ENCODE measurements around the gene UBA3.

Gene UBA3

DNA sequence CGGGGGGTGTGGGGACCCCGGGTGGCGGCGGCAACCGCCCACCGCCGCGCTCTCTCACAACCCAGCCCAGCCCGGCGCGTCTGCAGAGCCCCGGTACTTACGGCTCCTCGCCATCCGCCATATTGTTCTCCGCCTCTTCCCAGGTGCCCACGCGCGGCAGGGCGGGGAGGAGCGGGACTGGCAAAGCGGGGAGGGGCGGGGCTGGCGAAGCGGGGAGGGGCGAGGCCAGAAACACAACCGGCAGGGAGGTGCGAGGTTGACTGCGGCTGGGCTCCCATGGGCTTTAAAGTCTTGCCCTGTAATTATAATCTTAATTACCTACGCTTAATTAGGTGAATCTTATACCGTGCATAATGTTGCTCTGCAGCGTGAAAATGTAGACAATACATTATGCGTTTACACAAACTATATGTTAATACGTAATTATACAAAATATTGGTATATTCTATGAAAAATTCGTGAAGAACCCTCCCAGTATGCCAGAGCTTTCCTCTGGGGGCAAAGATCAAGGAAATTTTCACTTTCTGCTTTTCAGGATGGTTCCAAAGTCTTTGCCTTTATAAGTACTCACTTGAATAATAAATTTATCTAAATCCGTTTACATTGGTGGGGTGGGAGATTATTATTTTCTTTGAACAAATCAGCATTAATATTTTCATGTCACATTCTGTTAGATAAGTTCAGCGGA is at the start of gene UBA3:
TSS of gene UBA3 (minus strand) at position 133 of the 688 bp plus-strand sequence. CDS start at position 121, 12 bp downstream.
- peak; percentile 54 for DNase-seq

DNA sequence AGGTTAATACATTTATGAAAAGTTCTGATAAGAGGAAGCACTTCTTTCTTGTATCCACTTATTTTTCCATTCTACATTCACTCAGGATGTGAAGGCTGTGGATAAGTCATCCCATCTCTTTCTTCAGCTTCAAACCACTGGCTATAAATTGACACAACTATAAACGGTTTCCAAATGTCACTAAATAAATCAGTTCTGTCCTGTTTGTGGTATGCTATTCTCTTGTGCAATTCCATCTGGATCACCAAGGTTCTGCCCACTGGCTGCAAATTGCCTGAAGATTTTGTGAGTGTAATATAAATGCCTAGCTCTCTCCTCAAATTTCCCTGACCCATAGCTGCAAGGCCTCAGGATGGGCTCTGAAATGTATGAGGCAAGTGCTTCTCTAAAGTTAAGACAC is 49.4 kb upstream of the UBA3 start:
- DNase-seq = no peak

DNA sequence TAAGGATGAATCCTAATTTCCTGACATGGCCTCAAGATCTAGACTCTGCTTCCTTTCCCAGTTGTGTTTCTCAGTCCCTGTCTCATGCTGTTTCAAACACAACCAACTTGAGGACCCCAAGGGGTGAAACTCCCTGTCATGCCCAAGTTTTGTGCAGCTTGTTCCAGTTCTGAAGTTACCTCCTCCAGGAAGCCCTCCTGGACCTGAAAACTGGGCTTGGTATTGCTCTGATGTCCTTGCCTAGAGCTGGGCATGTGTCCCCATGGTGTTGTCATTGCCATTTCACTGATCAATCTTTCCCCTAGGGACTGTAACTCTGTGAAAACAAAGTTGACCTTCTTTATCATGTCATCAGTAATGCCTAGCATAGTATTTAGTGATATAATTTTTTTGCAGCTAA is 48.3 kb upstream of the UBA3 start:
- DNase-seq = no peak

DNA sequence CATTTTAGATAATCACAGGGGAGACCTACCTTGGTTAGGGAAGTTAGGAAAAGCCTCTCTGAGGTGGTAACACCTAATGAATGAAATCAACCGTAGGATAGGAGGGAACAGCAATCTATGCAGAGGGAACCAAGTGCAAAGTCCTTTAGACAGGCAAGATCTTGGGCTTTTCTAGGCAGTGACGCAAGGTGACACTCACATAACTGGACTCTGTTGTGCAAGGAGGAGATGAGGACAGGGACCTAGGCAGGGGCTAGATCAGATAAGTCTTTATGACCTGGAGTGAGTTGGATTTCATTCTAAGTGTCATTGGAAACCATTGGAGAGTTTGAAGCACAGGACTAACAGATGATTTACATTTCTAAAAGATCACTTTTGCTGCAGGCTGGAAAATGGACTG is 46.8 kb upstream of the UBA3 start:
- DNase-seq = no peak

DNA sequence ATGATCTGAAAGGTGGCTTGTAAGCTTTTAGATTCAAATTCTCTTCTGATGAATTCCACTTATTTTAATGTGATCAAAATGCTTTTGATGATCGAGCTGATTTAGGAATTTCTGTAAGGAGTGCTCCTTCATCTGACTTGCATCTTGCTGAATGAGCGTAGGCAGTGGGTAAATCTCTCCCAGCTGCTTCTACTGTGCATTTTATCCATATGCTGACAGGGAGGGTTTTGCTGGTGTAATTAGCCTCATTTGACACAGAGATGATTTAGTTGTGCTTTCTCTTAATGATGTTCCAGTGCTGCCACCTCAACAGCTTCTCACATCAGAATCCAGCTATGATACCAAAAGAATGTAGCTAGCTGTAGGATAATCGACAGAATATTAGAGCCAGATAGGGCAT is 46.1 kb upstream of the UBA3 start:
- DNase-seq = no peak

DNA sequence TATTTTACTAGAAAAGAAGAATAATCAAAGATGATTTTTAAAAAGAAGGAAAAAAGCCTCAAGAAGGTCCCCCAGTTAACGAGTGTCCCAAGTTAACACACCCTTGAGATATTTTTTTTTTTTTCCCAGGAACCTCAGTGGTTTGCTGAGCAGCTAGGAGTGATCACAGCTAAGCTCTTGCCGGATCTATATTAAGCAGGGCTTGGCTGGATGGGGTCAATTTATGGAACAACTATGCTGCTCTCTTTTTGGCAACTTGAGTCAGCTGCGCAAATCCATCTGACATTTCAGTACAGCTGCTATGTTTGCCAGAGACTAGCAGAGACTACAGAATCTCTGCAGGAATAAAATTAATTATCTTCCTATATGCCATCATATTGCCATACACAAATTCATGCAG is 42.2 kb upstream of the UBA3 start, which contains the start of gene LMOD3:
TSS of gene LMOD3 (minus strand) at position 193 of the 400 bp plus-strand sequence. CDS start 209 bp downstream, outside the sequence.
- no peak for DNase-seq

DNA sequence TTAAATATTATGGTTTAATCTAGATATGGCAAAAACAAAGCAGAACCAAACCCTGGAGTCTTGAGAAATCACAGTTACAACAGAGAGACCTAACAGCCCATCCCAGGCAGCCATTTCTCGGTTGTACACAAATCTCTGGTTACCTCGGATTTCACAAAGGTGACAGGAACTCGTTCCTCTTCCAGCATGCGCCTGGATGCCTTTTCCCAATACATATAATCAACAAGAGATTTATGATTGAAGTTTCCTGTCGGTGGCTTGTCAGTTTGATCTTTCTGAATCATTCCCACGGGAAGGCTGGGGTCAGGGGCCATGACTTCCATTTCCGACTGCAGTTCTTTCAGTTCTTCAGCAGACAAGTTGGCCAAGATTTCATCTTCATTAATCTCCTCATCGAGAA is 41.8 kb upstream of the UBA3 start:
- no peak for DNase-seq

DNA sequence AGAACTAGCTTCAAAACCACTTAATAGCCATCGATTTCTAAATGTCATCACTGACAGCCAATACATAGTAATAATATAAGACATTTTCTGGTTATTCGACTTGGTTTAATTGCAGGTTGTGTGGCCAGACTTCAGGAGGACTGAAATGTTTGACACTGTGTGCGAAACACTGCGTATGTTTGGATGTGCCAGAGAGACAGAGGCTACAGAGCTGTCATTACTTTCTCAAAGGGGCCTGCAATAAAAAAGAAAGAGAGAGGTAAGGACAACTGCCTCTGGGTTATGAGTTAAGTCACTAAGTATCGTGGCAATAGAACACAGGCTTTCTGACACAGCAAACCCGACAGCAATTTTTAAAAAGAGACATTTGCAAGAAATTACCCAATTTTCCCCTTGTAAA is 41.3 kb upstream of the UBA3 start:
- no peak for DNase-seq

DNA sequence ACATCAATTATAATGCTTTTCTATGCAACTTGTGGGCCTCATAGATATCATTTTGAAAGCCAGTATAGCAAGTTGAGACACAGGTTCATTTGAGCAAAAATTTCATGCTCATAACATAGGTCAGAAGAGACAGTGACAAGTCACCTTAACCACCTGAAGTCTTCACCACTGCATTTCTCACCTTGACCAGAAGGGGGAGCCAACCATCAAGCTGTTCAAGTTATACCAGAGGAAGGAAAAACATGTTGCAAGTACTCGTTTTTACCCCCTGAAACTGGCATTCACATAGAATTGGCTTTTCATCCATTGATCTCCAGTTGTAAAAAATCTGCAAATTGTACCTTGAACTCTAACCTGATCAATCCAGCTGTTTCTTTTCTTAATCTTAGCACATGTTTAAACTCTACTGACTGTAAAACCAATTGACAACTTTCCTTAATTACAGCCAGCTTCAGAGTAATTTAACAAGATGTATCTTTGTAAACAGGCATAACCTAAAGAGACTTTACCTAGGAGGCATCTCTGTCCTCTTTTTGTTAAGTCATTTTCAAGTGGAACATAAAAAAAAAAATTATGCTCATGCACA is 40.8 kb upstream of the UBA3 start:
- DNase-seq = peak; percentile 12

DNA sequence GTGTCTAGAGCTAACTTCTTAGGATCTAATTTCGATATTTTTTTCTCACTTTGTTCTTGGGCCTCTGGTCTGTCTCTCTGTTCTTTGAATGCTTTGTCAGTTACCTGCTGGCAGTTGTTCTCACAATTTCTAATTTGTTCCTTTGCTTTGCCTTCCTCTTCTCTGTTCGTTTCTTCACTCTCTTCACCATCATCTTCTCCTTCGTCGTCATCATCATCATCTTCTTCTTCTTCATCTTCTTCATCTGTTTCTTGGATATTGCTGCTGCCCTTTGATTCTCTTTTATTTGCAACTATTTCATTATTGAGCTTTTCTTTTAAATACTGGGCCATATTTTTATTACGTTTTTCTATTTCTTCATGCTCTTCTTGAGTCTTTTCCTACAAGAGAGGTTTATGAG is 39.5 kb upstream of the UBA3 start:
- no peak for DNase-seq

DNA sequence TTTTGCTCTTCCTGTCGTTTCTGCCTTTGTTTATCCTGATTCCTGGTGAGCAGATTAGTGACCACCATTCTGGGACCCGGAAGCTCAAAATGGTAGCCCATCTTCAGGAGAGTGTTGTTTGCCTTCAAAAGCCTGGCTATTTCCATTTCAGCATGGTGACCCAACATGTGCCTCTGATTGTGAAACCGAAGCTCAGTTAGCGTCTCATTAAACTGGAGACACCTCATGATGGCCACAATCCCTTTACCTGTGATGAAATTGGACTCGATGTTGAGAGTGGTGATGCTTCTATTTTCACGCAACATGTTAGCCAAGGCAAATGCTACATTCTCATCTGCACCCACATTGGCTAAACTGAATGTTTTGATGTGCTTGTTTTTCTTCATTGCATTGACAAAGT is 39.0 kb upstream of the UBA3 start:
- no peak for DNase-seq

DNA sequence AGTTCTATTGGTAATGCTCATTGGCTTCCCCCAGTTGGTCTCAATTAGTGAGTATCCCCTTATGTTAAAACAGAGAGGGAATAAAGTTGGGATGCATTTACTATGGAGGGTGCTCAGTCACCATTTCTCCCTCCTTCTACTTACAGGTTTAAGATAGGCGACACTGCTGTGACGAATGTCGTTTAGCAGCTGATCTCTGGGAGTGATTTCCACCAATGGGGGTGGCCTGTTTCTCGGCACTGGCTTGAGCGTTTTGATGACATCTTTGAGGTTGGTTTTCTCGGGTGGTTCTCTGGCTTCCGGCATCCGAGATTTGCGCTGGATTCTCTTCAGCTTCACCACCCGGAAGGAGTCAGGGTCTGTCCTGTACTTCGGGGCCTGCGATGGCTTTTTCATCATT is 38.4 kb upstream of the UBA3 start:
- no peak for DNase-seq

DNA sequence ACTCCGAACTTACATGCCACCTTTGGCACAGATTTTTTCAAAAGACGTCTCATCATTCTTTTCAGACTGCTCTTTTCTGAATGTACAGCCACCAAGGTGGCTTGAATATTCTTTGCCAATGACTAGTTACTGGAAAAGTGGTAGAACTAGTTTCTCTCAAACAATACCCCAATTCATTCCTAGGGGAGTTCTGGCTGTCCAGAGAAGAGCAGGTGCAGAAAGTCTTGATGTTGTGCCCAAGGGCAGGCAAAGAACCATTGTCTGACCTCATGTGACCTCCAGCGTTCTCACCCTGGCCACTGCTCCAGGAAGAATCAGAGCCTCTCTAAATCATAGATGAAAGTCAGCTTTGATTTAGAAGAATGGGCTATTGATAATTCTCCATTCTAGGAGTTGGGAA is 36.7 kb upstream of the UBA3 start:
- no peak for DNase-seq

DNA sequence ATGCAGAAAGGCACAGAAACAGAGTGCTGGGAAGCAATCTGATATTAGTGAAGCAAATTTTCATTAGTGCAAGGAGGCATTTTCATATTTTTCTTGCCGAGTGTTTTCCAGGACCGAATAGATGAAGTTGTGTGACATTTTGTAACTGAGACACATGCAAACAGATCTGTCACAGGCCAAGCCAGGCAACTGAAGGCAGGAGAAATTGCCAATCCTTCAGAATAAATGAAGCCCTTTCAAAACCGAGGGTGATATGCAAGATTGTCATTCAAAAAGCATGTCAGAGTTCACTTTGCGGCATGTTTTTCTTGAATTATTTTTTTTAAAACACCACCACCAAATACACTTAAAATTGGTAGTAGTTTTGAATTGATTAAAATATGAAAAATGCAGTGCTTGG is 36.0 kb upstream of the UBA3 start:
- DNase-seq = no peak

DNA sequence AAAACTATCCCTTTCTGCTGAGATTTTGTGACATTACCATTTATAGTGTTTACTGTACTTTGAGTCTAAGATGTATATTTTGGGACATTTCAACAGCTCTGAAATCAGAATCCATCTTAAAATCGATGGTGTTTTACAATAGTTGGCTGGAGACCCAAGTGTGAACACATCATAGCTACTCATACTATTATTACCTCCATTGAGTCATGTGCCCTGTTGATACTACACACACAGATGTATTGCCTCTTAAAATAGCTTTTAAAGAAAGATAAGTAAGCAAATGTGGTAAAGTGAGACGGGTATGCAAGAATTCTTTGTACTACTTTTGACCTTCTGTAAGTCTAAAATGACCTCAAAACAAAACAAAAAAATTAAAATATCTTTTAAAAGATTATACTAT is 35.6 kb upstream of the UBA3 start:
- DNase-seq = no peak

DNA sequence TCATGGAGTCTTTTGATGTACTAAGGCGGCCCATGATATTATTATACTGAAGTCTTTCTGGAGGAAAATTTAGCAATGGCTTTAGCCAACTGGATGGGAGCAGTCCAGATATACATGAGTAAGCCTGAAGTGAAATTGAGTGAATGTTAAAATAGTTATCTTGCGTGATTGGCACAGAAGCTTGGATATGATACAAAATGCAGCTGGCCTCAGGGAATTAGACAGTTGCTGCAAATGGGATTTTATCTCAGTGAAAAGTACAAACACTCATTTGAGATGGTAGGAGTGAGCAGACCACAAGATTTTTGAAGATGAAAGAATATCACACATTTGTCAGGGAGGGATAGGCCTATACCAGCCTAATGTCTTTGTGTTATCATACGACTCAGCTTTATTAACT is 33.4 kb upstream of the UBA3 start:
- no peak for DNase-seq

DNA sequence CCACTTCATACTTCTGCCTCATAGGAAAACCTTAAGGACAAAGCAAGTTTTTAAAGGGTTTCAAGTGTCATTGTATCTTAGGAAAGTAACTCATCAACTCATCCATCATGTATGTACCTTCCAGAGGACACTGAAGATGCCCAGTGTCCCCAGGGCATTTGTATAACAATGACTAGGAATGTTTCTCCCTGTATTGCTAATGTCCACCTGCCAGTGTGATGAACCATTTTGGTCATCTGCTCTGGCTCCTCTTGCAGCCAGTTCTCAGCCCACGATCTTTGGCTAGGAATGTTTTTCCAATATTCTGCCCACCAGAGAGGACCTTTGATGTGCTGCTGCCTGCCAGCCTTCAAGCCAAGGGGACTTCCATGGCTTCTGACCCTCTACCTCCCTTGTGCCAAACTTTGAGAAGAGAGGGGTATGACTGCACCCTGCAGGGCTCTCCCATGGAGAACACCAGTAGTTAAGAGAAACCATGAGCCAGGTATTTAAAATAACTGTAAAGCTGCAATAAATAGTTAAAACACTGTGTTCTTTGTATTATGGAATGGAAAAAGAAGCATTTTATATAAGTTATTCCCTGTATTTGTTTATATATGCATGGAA is 30.9 kb upstream of the UBA3 start:
- DNase-seq = no peak

DNA sequence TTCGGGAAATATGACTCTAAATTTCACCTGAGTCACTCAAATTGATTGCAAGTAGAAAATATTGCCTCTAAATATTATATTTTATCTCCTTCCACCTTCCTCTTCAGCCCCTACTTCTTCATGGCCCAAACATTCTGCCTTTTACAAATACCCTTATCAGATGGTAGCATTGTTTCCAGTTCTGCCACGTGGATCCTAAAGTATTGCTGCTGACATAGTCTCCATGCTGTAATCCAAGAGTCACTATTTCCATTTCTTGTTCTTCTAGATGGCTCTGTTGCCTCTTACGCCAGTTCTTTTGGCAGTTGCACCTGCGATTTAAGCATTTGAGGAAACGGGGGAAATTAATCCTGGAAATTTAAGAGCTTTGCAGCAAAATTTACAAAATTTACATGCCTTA is 28.6 kb upstream of the UBA3 start:
- DNase-seq = no peak

DNA sequence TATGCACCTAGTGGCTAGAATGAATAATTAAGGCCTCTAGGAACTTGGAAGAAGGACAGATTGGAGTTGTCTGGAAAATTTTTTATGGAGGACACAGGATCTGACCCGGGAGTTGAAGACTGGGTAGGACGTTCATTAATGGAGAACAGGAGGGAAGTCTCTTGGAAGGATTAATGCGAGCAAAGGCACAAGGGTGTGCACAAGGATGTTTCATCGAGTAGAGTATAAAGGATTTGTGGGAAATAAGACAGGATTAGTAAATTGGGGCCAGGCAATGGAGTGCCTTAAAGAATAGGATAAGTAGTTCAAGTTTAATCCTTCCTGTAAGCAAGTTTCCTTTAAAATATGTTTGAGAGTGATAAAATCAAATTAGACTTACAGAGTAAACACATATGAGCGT is 27.7 kb upstream of the UBA3 start:
- DNase-seq = no peak

DNA sequence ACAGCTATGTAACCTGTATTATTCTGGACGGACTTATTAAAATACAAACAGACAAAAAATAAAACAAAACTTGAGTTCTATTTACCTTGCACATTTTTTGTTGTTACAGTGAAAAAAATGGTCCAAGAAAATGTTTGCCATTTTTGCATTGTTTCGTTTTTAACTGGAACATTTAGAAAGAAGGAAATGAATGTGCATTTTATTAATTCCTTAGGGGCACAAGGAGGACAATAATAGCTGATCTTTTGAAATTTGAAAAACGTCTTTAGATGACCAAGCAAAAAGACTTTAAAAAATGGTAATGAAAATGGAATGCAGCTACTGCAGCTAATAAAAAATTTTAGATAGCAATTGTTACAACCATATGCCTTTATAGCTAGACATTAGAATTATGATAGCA is 25.2 kb upstream of the UBA3 start:
- no peak for DNase-seq

DNA sequence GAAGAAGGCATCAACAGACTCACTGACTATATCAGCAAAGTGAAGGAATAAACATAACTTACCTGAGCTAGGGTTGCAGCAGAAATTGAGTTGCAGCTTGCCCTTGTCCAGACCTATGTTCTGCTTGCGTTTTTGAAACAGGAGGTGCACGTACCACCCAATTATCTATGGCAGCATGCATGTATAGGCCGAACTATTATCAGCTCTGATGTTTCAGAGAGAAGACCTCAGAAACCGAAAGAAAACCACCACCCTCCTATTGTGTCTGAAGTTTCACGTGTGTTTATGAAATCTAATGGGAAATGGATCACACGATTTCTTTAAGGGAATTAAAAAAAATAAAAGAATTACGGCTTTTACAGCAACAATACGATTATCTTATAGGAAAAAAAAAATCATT is 24.4 kb upstream of the UBA3 start:
- no peak for DNase-seq

DNA sequence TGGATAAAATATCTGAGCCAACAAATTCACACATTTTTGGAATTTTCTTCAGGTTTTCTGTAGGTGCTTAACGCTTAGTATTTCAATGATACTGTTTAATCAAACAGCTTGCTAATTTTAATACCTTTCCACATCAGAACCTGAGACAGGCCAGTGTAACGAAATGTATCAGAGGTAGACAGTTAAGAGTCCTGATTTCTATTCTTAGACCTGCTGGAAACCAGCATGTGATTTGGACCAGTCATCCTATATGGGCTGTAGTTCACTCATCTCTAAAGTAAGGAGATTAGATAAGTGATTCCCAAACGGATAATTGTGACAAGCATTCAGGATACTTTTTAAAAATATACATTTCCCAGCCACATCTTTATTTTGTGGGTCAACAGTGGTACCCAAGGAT is 23.0 kb upstream of the UBA3 start:
- no peak for DNase-seq

DNA sequence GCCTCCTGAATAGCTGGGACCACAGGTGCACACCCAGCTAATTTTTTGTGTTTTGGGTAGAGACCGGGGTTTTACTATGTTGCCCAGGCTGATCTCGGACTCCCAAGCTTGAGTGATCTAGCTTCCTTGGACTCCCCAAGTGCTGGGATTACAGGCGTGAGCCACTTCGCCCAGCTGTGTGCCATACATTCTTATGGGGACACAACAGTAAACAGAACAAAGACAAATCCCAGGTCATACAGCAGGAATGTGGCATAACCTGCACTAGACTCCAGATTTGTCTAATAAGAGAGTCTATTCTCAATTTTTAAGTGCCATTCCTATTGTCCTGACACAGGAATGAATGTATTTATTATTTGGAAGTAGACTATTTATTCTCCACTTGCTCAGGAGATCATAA is 22.2 kb upstream of the UBA3 start:
- DNase-seq = no peak

DNA sequence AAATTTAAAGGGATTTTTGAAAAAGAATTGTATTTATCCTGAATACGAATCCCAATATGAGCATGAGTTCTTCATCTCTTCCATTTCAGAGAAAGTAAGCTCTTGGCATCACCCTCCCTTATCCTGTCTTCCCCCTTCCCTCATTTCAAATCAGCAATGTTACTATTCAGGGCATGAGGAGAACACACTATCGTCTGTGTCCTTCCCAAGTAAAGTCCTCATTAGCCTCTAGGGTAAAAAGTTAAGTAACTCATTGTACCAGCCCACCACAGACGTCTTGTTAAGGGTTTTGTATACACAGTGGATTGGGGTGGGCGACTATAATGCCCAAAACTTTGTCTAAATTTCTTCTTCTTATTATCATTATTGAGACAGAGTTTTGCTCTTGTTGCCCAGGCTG is 19.4 kb upstream of the UBA3 start:
- DNase-seq = no peak

All from NCI-H2107 (cell line).